ENCODE results near the gene FOXP1.
"Not testable (repeated sequence)": the region's sequence is repeated elsewhere in the genome, so short reads cannot be mapped to it uniquely, and the experiment has no call there.

FOXP1 gene

DNA sequence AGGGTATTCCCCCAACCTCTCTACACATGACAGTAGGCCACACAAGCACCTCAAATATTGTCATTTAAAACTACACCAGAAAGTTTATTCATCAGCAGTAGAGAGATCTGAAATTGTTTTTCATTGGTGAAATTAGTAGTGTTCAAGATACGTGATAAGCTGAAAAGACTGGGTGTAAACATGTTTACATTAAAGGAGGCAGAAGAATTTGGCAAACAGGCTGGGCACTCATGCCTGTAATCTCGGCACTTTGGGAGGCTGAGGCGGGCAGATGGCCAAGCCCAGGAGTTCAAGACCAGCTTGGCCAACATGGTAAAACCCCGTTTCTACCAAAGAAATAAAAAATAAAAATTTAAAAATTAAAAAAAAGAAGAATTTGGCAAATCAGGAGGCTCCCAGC lies 255.6 kb downstream of the FOXP1 start:
- no peak overlapping the region for H2AFZ ChIP-seq (ENCODE audit: low read depth, low read length)
- H3K4me1 ChIP-seq (ENCODE audit: low read length): peaks cover 6% of the 10 kb centered on the region
- H4K20me1 ChIP-seq (ENCODE audit: insufficient read depth, low read length): no peaks in the 10 kb centered on the region
- no peaks in the 10 kb centered on the region for H3K27me3 ChIP-seq (ENCODE audit: low read depth, low read length)
- H3K4me2 ChIP-seq (ENCODE audit: low read length): no peak overlapping the region
- H3K9ac ChIP-seq (ENCODE audit: low read length): no peak overlapping the region
- H3K27ac ChIP-seq (ENCODE audit: low read length): no peak overlapping the region
- H3K9me3 ChIP-seq (ENCODE audit: insufficient read depth, low read length): no peaks in the 10 kb centered on the region
- no peaks in the 10 kb centered on the region for H3K79me2 ChIP-seq (ENCODE audit: low read length)
- no peaks in the 10 kb centered on the region for H3K36me3 ChIP-seq (replicated peaks; ENCODE audit: low read depth, low read length)
- H3K4me3 ChIP-seq (ENCODE audit: low read length): no peak overlapping the region
- TF ChIP-seq, protein P1, sequence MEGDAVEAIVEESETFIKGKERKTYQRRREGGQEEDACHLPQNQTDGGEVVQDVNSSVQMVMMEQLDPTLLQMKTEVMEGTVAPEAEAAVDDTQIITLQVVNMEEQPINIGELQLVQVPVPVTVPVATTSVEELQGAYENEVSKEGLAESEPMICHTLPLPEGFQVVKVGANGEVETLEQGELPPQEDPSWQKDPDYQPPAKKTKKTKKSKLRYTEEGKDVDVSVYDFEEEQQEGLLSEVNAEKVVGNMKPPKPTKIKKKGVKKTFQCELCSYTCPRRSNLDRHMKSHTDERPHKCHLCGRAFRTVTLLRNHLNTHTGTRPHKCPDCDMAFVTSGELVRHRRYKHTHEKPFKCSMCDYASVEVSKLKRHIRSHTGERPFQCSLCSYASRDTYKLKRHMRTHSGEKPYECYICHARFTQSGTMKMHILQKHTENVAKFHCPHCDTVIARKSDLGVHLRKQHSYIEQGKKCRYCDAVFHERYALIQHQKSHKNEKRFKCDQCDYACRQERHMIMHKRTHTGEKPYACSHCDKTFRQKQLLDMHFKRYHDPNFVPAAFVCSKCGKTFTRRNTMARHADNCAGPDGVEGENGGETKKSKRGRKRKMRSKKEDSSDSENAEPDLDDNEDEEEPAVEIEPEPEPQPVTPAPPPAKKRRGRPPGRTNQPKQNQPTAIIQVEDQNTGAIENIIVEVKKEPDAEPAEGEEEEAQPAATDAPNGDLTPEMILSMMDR (IDR thresholded peaks at IDR 0.05; ENCODE audit: low read depth, low read length): no peak
- no peak for TF ChIP-seq EZH2phosphoT487 (IDR thresholded peaks at IDR 0.05; ENCODE audit: low read depth)

DNA sequence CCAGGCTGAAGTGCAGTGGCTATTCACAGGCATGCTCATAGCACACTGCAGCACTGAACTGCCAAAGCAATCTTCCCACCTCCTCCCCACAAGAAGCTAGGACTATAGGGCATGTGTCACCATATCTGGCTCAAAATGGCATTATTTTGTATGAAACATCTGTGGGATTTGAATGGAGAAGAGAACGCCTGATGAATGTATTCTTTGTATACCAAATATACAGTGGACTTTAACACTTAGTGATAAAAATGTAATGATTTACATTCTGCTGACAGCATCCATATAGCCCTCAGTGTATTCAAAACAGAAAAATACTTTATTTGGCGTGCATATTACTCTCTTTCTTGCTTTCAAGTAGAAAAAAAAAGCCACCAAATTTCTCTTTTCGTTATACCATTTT lies 257.8 kb downstream of the FOXP1 start:
- TF ChIP-seq EZH2phosphoT487 (IDR thresholded peaks at IDR 0.05; ENCODE audit: low read depth): no peak
- TF ChIP-seq, protein P1 (IDR thresholded peaks at IDR 0.05; ENCODE audit: low read depth, low read length): no peak
- no peaks in the 10 kb centered on the region for H3K4me1 ChIP-seq (ENCODE audit: low read length)
- no peak overlapping the region for H3K4me3 ChIP-seq (ENCODE audit: low read length)
- no peaks in the 10 kb centered on the region for H4K20me1 ChIP-seq (ENCODE audit: insufficient read depth, low read length)
- no peak overlapping the region for H3K9ac ChIP-seq (ENCODE audit: low read length)
- no peaks in the 10 kb centered on the region for H3K36me3 ChIP-seq (replicated peaks; ENCODE audit: low read depth, low read length)
- no peaks in the 10 kb centered on the region for H3K27me3 ChIP-seq (ENCODE audit: low read depth, low read length)
- no peaks in the 10 kb centered on the region for H3K79me2 ChIP-seq (ENCODE audit: low read length)
- no peak overlapping the region for H2AFZ ChIP-seq (ENCODE audit: low read depth, low read length)
- no peaks in the 10 kb centered on the region for H3K9me3 ChIP-seq (ENCODE audit: insufficient read depth, low read length)
- no peak overlapping the region for H3K4me2 ChIP-seq (ENCODE audit: low read length)
- no peak overlapping the region for H3K27ac ChIP-seq (ENCODE audit: low read length)

DNA sequence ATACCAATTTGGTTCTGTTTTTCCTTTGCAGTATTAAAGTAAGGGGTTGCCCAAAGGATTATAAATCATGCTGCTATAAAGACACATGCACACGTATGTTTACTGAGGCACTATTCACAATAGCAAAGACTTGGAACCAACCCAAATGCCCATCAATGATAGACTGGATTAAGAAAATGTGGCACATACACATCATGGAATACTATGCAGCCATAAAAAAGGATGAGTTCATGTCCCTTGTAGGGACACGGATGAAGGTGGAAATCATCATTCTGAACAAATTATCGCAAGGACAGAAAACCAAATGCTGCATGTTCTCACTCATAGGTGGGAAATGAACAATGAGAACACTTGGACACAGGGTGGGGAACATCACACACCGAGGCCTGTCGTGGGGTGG lies 259.3 kb downstream of the FOXP1 start:
- not testable (repeated sequence) for H2AFZ ChIP-seq (ENCODE audit: low read depth, low read length); H3K36me3 ChIP-seq (replicated peaks; ENCODE audit: low read depth, low read length); H3K9me3 ChIP-seq (ENCODE audit: insufficient read depth, low read length); H3K9ac ChIP-seq (ENCODE audit: low read length); H3K79me2 ChIP-seq (ENCODE audit: low read length); H3K4me3 ChIP-seq (ENCODE audit: low read length); H3K27ac ChIP-seq (ENCODE audit: low read length); H3K27me3 ChIP-seq (ENCODE audit: low read depth, low read length); H4K20me1 ChIP-seq (ENCODE audit: insufficient read depth, low read length); H3K4me1 ChIP-seq (ENCODE audit: low read length); H3K4me2 ChIP-seq (ENCODE audit: low read length)

DNA sequence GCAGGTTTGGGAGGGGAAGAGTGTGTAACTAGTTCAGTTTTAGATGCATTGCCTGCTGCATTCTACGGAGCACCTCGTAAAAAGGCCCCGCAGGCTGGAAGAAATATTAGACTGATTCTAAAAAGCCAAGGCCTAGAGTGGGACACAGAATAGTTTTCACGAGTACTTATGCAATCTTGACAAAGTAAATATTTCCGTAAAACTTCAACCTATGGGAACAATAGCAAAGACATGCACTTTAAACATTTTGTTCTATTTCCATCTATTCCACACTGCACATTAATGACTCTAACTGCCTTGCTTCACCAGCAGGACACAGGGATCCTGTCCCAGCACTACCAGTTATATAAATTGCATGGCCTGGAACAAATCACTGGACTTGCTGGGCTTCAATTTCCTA lies 260.0 kb downstream of the FOXP1 start:
- H3K27ac ChIP-seq (ENCODE audit: low read length): no peak overlapping the region
- no peak for TF ChIP-seq EZH2phosphoT487 (IDR thresholded peaks at IDR 0.05; ENCODE audit: low read depth)
- TF ChIP-seq, protein P1 (IDR thresholded peaks at IDR 0.05; ENCODE audit: low read depth, low read length): no peak
- H2AFZ ChIP-seq (ENCODE audit: low read depth, low read length): no peak overlapping the region
- no peak overlapping the region for H3K4me2 ChIP-seq (ENCODE audit: low read length)
- H3K27me3 ChIP-seq (ENCODE audit: low read depth, low read length): peaks cover 9% of the 10 kb centered on the region; the same call in 1 of the 2 replicates
- H3K9ac ChIP-seq (ENCODE audit: low read length): no peak overlapping the region
- H4K20me1 ChIP-seq (ENCODE audit: insufficient read depth, low read length): no peaks in the 10 kb centered on the region
- H3K9me3 ChIP-seq (ENCODE audit: insufficient read depth, low read length): no peaks in the 10 kb centered on the region
- no peaks in the 10 kb centered on the region for H3K36me3 ChIP-seq (replicated peaks; ENCODE audit: low read depth, low read length)
- no peaks in the 10 kb centered on the region for H3K4me1 ChIP-seq (ENCODE audit: low read length)
- no peak overlapping the region for H3K4me3 ChIP-seq (ENCODE audit: low read length)
- H3K79me2 ChIP-seq (ENCODE audit: low read length): no peaks in the 10 kb centered on the region

DNA sequence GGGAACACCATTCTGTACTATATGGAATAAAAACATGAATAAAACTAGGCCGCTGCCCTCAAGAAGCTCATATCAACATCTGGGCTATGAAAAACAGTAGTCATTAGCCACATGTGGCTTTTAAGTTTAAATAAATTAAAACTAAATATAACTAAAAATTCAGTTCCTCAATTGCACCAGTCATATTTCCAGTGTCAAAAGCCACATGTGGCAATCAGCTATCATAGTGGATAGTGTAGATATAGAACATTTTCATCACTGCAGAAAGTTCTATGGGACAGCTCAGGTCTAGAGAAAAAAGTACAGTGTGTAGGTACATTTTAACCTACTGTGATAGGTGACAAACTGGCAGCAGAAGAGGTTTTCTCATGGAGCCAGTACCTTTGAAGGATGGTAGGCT lies 261.4 kb downstream of the FOXP1 start:
- Histone ChIP-seq H4K20me1 (ENCODE audit: insufficient read depth, low read length) (no peaks in the 10 kb centered on the region), H3K4me2 (ENCODE audit: low read length) (no peak overlapping the region), H3K79me2 (ENCODE audit: low read length) (no peaks in the 10 kb centered on the region), H3K27me3 (ENCODE audit: low read depth, low read length) (peaks cover 12% of the 10 kb centered on the region; the same call in 1 of the 2 replicates), H3K4me3 (ENCODE audit: low read length) (no peak overlapping the region), H3K9ac (ENCODE audit: low read length) (no peak overlapping the region), H3K9me3 (ENCODE audit: insufficient read depth, low read length) (no peaks in the 10 kb centered on the region), H3K27ac (ENCODE audit: low read length) (no peak overlapping the region), H3K36me3 (replicated peaks; ENCODE audit: low read depth, low read length) (no peaks in the 10 kb centered on the region), H2AFZ (ENCODE audit: low read depth, low read length) (no peak overlapping the region), H3K4me1 (ENCODE audit: low read length) (peaks cover 8% of the 10 kb centered on the region)
- no peak for TF ChIP-seq EZH2phosphoT487 (IDR thresholded peaks at IDR 0.05; ENCODE audit: low read depth)
- TF ChIP-seq, protein P1 (IDR thresholded peaks at IDR 0.05; ENCODE audit: low read depth, low read length): no peak

Measured in OCI-LY3 (cell line).